Activated naive CD8-positive, alpha-beta T cell treated with anti-CD3 and anti-CD28 coated beads for 36 hours (primary cell): ENCODE results near the gene ZNF423. TPM values are rescaled to one million over a fixed set of nuclear protein-coding genes. Genes with fewer than 3 reads are reported as not detected.

Experiments used
- DNase-seq: peaks from one replicate; pipeline ENCODE4 v3.0.0; 2021
- H3K27ac Mint-ChIP-seq: one replicate; pipeline ENCODE4 v1.8.0; 2022; ENCODE audit warnings: mild to moderate bottlenecking, moderate library complexity, mixed read lengths
- H3K27me3 Mint-ChIP-seq: one replicate; pipeline ENCODE4 v1.8.0; 2022; ENCODE audit warnings: mild to moderate bottlenecking, mixed read lengths
- H3K36me3 Mint-ChIP-seq: one replicate; pipeline ENCODE4 v1.8.0; 2021; ENCODE audit warnings: mild to moderate bottlenecking, mixed read lengths
- H3K4me1 Mint-ChIP-seq: one replicate; pipeline ENCODE4 v1.8.0; 2021; ENCODE audit warnings: mixed read lengths
- H3K4me3 Mint-ChIP-seq: one replicate; pipeline ENCODE4 v1.8.0; 2022; ENCODE audit warnings: mild to moderate bottlenecking, moderate library complexity, mixed read lengths
- H3K9me3 Mint-ChIP-seq: one replicate; pipeline ENCODE4 v1.8.0; 2022; ENCODE audit warnings: mixed read lengths
- total RNA-seq, 2 experiments: library from RNA; stranded (reverse); gene quantifications; one replicate each; pipeline ENCODE4 v1.2.3, GENCODE V29; 2021

The ZNF423 gene
- total RNA-seq, 2 experiments from 2014 or later: not detected

DNA sequence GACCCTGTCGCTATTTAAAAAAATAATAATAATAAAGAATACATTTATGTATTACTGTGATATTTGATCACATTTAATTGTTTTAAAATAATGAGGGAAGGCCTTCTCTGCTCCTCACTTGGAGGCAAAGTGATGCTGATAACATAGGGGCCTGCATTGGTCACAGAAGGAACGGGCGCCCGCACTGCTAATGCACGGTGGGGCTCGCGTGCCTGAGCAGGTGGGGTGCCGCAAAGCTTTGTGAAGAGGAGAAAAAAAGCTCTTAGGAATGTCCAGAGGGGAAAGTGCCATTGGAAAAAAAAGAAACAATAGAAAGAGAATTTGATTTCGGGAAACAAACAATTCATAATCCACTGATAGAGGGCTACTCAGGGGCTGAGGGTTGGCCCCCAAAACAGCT lies 143.8 kb downstream of the ZNF423 start:
- no peaks in the 10 kb centered on the region for H3K9me3 Mint-ChIP-seq
- no peaks in the 10 kb centered on the region for H3K4me1 Mint-ChIP-seq
- H3K27ac Mint-ChIP-seq: no peak overlapping the region
- H3K27me3 Mint-ChIP-seq: no peaks in the 10 kb centered on the region
- DNase-seq: no peak
- no peak overlapping the region for H3K4me3 Mint-ChIP-seq
- no peaks in the 10 kb centered on the region for H3K36me3 Mint-ChIP-seq

DNA sequence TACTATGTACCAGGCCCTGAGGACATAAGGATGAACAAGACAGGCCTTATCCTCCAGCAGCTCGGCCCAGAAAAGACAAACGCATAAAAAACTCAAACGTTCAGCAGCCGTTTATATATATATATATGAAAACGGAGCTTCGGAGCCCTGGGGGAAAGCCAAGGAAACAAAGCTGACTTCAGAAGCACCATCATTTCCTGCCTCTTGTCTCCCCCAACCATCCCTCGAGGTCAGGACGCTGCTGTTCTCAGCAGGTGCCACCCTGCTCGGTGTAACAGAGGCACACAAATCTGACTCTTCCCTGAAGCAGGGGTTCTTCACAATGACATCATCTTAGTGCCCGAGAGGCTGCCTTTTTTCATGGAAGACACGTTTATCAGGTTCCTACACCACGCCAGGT lies 146.9 kb downstream of the ZNF423 start:
- no peak overlapping the region for H3K4me3 Mint-ChIP-seq
- H3K27ac Mint-ChIP-seq: no peak overlapping the region
- H3K27me3 Mint-ChIP-seq: no peaks in the 10 kb centered on the region
- no peaks in the 10 kb centered on the region for H3K36me3 Mint-ChIP-seq
- H3K9me3 Mint-ChIP-seq: no peaks in the 10 kb centered on the region
- no peak for DNase-seq
- H3K4me1 Mint-ChIP-seq: no peaks in the 10 kb centered on the region

DNA sequence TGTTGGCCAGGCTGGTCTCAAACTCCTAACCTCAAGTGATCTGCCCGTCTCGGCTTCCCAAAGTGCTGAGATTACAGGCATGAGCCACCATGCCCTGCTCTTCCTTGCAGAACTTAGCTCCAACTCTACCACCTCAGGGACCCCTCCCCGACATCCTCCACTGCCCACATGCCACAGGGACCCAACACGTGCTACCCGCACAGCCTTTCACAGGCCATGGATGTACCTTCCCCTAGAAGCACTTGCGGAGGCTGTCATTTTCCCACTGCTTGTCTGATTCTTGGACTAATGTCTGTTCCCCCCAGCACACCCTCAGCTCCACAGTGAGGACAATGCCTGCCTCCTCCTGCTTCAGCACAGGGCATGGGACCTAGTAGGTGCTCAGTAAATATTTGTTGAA lies 147.4 kb downstream of the ZNF423 start:
- Mint-ChIP-seq H3K9me3 (no peaks in the 10 kb centered on the region), H3K27me3 (no peaks in the 10 kb centered on the region), H3K36me3 (no peaks in the 10 kb centered on the region), H3K4me1 (no peaks in the 10 kb centered on the region), H3K4me3 (no peak overlapping the region), H3K27ac (no peak overlapping the region)
- DNase-seq: no peak

DNA sequence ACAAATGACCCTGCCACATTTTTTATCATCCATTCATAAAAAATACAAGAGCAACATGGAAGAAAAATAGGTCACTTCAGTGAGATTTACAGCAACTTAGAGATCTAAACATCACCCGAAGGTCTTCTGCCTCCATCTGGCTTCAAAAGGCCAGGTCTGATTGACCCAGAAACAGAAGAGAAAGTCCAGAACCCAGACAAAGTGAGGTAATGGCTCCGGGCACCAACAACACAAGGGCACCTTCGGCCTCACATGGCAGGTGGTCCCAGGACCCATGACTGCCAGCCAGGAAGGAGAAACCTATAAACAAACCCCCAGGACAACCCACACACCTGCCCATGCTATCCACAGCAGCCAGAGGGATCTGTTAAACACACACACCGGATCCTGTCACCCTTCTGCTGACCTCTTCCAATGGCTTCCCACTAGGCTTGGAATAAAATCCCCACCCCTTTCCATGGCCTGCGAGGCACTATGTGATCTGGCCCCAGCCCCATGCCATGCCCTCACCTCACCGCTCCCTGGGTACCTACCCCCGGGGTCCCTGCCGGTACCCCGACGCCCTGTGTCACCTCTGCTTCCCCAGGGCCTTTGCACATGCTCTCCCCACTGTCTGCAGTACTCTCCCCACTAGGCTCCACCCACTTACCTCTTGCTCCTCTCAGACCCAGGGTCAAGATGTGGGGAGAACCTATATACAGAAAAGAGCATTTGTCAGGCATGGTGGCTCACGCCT lies 149.1 kb downstream of the ZNF423 start:
- H3K4me3 Mint-ChIP-seq: no peak overlapping the region
- DNase-seq: no peak
- H3K27ac Mint-ChIP-seq: no peak overlapping the region
- H3K27me3 Mint-ChIP-seq: no peaks in the 10 kb centered on the region
- no peaks in the 10 kb centered on the region for H3K36me3 Mint-ChIP-seq
- H3K4me1 Mint-ChIP-seq: no peaks in the 10 kb centered on the region
- H3K9me3 Mint-ChIP-seq: no peaks in the 10 kb centered on the region

- no peak overlapping the region for H3K27ac Mint-ChIP-seq
- peaks cover 3% of the 10 kb centered on the region for H3K27me3 Mint-ChIP-seq
- H3K9me3 Mint-ChIP-seq: no peaks in the 10 kb centered on the region
- no peak for DNase-seq
- no peak overlapping the region for H3K4me3 Mint-ChIP-seq
- H3K36me3 Mint-ChIP-seq: no peaks in the 10 kb centered on the region
- no peaks in the 10 kb centered on the region for H3K4me1 Mint-ChIP-seq
Observed at GRCh38 chr16:49704586-49705155, 151.2 kb downstream of the ZNF423 start.

- Mint-ChIP-seq H3K36me3 (no peaks in the 10 kb centered on the region), H3K27ac (no peak overlapping the region), H3K9me3 (no peaks in the 10 kb centered on the region), H3K4me1 (no peaks in the 10 kb centered on the region), H3K27me3 (peaks cover 14% of the 10 kb centered on the region), H3K4me3 (no peak overlapping the region)
- DNase-seq: no peak
Observed at GRCh38 chr16:49703483-49703882, 152.4 kb downstream of the ZNF423 start.

- H3K36me3 Mint-ChIP-seq: no peaks in the 10 kb centered on the region
- H3K27me3 Mint-ChIP-seq: peaks cover 29% of the 10 kb centered on the region
- no peaks in the 10 kb centered on the region for H3K4me1 Mint-ChIP-seq
- H3K4me3 Mint-ChIP-seq: no peak overlapping the region
- H3K9me3 Mint-ChIP-seq: no peaks in the 10 kb centered on the region
- DNase-seq: no peak
- H3K27ac Mint-ChIP-seq: no peak overlapping the region
Observed at GRCh38 chr16:49701789-49702494, 154.0 kb downstream of the ZNF423 start.

DNA sequence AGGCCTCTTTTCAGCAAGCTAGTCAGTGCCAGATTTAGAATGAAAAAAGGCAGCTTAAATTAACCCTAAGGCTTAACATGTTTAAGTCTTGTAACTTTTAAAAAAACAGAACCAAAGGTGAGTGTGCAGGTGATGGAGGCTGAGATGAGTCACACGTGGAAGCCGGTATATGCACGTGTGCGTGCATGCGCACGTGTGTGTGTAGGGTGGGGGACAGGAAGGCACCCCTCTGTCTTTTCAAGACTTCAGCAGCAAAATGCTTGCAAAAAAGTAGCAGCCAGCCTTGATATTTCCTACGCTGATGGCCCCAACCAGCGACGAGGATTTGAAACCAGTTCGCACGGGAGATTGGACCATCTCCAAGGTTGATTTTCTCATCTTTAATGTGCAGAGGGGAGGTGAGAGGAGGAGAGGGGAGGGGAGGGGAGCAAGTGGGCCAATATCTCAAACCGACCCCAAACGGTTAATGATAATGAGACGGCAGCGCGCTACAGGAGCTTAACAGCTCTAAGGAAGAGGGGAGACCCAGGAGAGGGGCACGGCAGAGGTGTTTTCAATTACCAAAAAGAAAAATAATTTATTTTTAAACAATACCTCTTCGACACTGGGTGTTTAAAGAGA lies 154.7 kb downstream of the ZNF423 start:
- Mint-ChIP-seq H3K4me1 (no peaks in the 10 kb centered on the region), H3K4me3 (no peak overlapping the region), H3K27ac (no peak overlapping the region), H3K27me3 (peaks cover 30% of the 10 kb centered on the region), H3K9me3 (no peaks in the 10 kb centered on the region), H3K36me3 (no peaks in the 10 kb centered on the region)
- no peak for DNase-seq

DNA sequence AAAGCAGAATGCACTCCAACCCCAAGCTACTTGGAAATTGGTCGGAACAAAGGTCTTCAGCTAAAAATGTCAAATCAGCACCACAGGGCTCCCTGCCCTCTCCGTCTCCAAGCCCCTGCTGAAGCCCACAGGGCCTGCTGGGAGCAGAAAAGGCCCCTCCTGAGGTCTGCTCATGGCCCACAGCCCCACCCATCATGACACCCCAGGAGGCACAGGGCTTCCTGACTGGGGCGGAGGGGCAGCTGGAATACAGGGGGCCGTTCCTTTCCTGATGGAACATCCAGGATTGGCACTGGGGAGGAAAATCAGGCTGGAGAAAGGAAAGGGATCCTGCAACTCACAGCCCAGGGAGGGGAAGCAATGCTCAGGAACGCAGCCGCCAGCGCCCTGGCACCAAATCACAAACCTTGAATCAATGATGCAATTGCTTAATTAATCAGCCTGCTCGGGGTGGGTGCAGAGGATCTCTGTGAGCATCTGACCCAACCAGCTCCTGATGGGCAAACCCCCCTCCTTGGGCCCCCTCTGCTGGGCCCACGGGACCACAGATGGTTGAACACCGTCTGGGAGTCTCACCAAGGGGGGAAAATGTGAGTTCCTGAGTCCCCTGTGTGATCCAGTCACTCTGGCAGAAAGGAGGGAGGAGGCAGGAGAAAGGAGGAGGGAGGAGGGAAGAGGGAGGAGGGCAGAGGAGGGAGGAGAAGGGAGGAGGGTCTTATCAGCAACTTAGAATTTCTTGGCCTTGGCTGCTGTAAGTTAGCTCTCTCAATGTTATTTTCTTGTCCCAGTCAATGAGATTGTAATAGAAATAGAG lies 155.5 kb downstream of the ZNF423 start:
- no peak for DNase-seq
- H3K9me3 Mint-ChIP-seq: no peaks in the 10 kb centered on the region
- H3K4me3 Mint-ChIP-seq: no peak overlapping the region
- peaks cover 30% of the 10 kb centered on the region for H3K27me3 Mint-ChIP-seq
- no peaks in the 10 kb centered on the region for H3K36me3 Mint-ChIP-seq
- H3K4me1 Mint-ChIP-seq: no peaks in the 10 kb centered on the region
- no peak overlapping the region for H3K27ac Mint-ChIP-seq

GRCh38 chr16:49699841-49700175 lies 156.1 kb downstream of the ZNF423 start:
- H3K27ac Mint-ChIP-seq: no peak overlapping the region
- peaks cover 30% of the 10 kb centered on the region for H3K27me3 Mint-ChIP-seq
- no peaks in the 10 kb centered on the region for H3K9me3 Mint-ChIP-seq
- no peak overlapping the region for H3K4me3 Mint-ChIP-seq
- no peaks in the 10 kb centered on the region for H3K4me1 Mint-ChIP-seq
- no peaks in the 10 kb centered on the region for H3K36me3 Mint-ChIP-seq
- no peak for DNase-seq

DNA sequence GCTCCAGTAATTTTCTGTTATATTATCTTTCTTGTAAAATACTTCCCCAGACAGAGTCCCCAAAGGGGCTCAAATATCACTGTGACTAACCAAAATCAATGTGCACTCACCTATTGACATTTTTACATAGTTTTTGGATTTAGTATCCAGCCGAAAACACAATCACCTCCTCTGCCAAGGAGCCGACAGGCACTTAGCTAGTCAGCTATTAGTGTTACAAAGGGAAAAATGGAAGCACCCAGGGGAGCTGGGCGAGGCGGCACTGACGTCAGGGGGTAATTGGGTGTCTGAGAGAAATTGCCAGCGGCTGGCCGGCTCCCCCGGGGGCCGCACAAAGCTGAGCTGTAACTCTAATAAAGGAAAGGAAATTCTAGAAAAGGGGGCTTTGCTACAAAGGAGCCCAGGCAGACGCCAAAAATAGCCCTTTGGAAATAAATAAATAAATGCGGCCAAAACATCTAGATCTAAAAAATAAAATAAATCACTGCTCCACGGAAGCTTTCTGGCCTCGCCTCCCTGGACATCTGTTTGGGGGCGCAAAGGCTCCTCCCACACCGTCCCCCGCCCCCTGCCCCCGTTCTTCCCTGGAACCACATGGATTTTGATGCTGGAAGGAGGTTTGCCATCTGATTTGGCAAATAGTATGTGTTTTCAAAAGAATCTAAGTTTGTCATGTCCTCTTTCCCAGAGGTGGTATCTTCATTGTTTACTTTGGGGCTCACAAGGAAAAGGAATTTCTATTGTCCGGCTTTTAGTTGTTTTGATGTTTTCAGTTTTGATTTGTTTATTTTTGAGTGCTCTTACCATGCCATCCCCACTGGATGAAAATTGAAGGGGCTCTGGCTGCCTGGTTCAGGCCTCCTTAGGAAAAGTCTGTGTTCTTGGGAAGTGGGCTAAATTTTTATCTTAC lies 156.7 kb downstream of the ZNF423 start:
- Mint-ChIP-seq H3K27ac (no peak overlapping the region), H3K4me1 (no peaks in the 10 kb centered on the region), H3K27me3 (peaks cover 30% of the 10 kb centered on the region), H3K36me3 (no peaks in the 10 kb centered on the region), H3K9me3 (no peaks in the 10 kb centered on the region), H3K4me3 (no peak overlapping the region)
- DNase-seq: no peak

DNA sequence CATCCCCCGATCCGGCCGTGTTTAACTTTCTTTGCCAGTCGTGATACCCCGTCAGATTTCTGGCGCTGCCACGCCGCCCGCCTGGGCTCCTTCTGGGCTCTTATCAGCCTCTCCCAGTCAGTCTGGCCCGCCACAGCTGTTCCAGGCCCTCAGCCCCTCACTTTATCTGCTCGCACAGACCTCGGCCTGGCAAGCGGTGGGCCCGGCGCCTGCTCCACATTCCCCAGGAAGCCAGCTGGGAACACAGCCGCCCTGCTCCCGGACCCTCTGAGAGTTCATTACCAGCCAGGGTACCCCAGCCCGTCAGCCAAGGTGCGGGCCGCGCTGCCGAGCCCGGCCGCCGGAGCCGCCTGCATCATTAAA lies 157.5 kb downstream of the ZNF423 start:
- Mint-ChIP-seq H3K27ac (no peak overlapping the region), H3K9me3 (no peaks in the 10 kb centered on the region), H3K36me3 (no peaks in the 10 kb centered on the region), H3K4me1 (no peaks in the 10 kb centered on the region), H3K27me3 (peaks cover 30% of the 10 kb centered on the region), H3K4me3 (no peak overlapping the region)
- no peak for DNase-seq

DNA sequence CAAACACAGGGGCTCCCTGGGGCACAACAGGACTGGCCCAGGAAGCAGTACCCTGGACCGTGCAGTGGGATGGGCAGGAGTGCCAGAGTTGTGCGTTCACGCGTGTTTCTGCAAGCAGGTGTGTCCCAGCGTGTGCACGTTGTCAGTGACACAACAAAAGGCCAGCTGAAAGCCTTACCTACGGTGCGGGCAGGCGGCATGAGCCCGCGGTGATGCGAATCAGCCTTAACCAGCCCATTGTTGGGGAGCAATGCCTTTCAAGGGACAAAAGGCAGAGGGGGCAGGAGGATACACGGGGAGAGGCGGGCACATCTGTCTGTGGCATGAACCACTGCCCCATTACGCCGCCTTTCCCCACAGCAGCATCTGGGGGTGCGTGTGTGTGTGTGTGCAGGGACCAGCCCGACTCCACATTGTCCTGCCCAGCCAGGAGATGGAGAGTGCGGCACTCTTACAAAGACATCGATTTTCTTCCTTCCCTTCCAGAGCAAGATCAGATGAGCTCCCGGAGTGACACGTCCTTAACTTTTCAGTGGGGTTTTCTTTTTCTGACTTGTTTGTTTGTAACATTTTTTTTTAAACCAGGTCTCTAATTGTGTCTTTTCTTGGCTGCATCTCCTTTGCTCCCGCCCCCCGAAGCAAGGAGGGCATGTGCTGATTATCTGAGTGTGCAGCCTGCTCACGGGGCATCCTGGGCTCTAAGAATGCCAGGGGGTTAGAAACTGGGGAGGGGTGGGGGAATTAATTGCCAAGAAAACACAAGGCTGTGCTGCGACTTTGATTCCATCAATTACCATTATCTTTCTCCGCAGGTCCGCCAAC lies 158.1 kb downstream of the ZNF423 start:
- H3K9me3 Mint-ChIP-seq: no peaks in the 10 kb centered on the region
- no peaks in the 10 kb centered on the region for H3K4me1 Mint-ChIP-seq
- no peak overlapping the region for H3K4me3 Mint-ChIP-seq
- peaks cover 30% of the 10 kb centered on the region for H3K27me3 Mint-ChIP-seq
- no peak for DNase-seq
- H3K36me3 Mint-ChIP-seq: no peaks in the 10 kb centered on the region
- H3K27ac Mint-ChIP-seq: no peak overlapping the region
